ENCODE data around the gene UMODL1. TPM values are rescaled to one million over a fixed set of nuclear protein-coding genes. Genes with fewer than 3 reads are reported as not detected.

The UMODL1 gene
- total RNA-seq, 1 donor from 2014 or later, result not detected

DNA sequence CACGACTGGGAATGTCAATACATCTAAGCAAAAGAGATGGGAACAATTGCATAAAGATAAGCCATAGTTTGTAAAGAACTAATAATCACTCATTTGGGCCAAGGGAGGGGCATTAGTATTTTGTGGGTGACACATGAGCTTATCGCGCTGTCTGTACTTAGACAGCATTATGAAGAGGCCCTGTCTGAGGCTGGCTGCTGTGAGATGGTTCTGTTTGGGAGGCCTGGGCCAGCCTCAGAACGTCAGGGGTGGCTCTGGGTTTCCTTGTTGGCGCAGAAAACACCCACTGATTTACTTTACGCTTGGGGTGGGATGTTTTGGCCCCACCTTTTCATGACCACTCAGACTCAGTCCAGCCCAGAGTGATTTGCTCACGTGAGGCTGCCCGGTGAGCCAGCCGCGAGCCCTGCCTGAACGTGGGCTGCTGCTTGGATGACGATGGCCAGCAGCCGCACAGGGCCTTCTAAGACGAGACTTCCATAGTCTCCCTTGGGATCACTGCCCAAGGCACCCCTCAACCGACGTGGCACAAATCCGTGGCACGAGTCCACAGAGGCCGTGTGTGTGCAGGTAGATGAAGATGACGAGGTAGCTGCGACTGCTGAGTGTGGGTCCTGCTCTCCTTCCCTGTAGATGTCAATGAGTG, 18.7 kb downstream of the UMODL1 start:
- ATAC-seq (no peak), DNase-seq (ENCODE audit: low spot score) (no peak)
- intact Hi-C loops (cut with DNase I), result no loop called here

DNA sequence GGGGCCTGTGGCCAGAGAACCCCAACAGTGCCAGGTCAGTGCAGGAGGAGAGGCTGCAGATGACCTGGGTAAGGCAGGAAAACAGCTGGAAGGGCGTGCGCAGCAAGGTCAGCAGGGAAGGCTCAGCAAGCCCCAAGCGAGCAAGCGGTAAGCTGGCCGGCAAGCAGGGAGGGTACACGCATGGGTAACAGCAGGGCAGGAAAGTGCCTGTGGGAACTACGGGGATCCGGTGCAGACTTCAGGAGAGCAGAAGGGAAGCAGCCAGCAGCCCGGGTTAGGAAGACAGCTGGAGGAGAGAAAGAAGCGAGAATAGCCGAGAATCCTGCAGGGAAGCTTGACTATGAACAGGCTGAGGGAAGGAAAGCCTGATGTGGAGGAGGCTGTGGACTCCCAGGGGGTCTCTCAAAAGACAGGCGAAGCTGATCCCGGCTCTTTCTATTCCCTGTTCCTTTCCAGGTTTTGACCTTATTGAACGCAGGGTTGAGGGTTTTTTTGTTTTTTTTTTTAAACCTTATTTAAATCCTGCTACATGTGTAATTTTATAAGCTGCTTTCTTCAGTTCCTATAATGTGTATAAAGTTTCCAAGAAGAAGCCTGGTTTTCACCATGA, 20.9 kb downstream of the UMODL1 start:
- DNase-seq (ENCODE audit: low spot score) (no peak), ATAC-seq (no peak)
- intact Hi-C loops (cut with DNase I), result no loop called here

DNA sequence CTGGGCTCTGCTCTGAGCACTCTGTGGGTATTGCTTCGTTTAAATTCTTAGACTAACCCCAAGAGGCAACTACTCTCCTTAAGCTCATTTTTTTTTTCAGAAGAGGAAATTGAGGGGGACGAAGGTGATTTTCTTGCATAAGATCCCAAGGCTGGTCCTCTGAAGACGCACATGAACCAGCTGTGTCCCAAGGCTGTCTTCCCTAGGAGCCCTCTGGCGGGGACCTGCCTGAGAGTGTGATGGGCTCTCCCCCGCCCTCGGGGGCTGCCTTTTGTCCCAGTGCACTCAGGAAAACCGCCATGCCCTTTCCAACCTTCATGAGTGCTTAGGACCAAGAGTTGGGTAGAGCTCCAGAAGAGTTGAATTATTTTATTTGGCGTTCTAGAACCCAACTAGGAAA, 21.7 kb downstream of the UMODL1 start:
- DNase-seq (ENCODE audit: low spot score) (no peak), ATAC-seq (no peak)
- intact Hi-C loops (cut with DNase I), result no loop called here

DNA sequence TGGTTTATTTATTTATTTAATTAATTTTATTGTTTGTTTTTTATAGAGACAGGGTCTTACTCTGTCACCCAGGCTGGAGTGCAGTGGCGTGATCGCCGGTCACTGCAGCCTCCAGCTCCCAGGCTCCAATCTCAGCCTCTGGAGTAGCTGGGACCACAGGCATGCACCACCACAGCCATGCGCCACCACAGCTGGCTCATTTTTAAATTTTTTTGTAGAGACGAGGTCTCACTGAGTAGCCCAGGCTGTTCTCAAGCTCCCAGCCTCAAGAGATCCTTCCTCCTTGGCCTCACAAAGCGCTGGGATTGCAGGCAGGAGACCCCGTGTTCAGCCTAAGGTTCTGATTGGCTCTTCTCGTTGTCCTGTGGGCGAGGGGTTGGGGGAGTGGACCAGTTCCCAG, 22.1 kb downstream of the UMODL1 start:
- intact Hi-C loops (cut with DNase I), result no loop called here
- ATAC-seq (no peak), DNase-seq (ENCODE audit: low spot score) (no peak)

DNA sequence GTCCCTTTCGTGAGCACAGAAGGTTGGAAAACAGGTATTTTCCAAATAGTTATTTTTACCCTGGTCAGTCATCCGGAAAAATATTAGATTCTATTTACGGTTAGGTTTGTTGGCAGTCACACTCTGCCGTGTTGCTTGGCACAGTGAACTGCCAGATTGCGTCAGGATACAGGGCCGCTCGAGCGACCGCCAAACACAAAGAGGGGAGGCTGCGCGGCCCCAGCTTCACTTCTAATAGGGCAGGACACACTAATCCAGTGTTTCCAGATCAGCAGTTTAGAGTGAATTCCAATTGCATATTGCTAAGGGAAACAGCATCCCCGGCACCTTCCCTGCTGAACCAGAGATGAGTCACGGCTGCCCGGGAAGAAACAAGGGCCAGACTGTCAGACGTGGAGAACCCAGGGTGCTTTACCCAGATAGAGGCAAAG, 22.9 kb downstream of the UMODL1 start:
- no peak for DNase-seq (ENCODE audit: low spot score)
- no peak for ATAC-seq
- intact Hi-C loops (cut with DNase I), result no loop called here

DNA sequence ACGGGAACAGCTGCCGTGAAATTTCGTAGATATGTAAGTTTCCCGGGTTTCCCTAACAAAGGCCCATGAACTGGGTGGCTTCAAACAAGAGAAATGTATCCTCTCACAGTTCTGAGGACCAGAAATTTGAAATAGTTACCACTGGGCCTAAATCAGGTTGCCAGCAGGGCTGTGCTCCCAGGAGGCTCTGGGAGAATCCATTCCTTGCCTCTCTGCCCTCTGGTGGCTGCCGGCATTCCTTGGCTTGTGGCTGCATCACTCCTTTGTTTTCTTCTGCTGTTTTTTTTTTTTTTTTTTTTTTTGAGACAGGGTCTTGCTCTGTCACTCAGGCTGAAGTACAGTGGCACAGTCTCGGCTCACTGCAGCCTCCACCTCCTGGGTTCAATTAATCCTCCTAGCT, 23.7 kb downstream of the UMODL1 start:
- ATAC-seq (no peak), DNase-seq (ENCODE audit: low spot score) (no peak)
- intact Hi-C loops (cut with DNase I), result no loop called here

DNA sequence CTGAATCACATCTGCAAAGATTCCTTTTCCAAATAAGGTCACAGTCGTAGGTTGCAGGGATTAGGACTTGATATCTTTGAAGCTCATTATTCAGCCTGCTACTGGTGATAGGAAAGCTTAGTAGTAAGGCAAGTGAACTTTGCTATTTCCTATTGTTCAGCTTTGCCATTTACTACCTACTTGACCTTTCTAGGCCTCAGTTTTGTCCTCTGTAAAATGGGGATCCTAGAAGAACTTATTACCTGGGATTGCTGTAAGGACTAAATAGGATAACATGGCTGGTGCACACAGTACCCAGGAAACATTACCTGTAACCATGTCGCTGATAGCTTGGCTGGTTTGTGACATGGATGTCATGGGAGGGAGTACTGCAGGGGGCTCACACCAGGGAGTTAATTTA, 24.5 kb downstream of the UMODL1 start:
- DNase-seq (ENCODE audit: low spot score) (no peak), ATAC-seq (no peak)
- intact Hi-C loops (cut with DNase I), result no loop called here

DNA sequence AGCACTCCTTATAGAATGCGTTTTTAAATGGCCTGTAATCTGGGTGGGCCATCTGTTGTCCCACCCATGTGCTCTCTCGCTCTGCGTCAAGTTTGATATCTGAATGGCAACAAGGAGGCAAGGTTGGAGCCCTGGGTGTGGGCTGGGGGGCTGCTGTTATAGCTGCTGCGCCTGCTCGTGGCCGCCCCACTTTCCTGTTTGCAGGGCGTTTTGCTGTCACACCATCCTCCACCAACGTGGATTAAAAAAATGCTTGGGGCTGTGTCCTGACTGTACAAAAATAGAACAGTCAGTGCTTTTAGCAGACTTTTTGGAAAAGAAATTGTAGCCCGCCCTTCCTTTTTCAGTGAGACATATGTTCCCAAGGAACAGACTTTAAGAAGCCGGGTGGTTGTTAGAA, 25.4 kb downstream of the UMODL1 start:
- no peak for ATAC-seq
- DNase-seq (ENCODE audit: low spot score), result no peak
- intact Hi-C loops (cut with DNase I), result no loop called here

DNA sequence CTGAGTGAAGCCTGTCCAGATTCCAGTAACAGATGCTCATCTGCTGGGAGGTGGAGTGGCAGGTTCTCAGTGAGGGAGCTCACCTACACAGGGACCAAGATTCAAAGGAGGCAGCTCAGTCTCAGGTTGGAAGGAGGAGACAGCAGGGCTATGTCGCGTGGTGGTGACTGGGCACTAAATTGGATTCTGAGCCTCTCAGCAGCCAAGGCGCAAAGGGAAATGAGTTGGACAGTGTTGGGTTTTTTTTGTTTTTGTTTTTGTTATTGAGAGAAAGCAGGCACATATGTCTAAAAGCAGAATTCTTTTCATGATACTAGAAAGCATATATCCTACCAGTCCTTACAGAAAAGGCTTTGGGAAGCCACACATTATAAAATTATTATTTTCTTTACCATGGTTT, 26.2 kb downstream of the UMODL1 start:
- ATAC-seq, result no peak
- intact Hi-C loops (cut with DNase I), result no loop called here
- DNase-seq (ENCODE audit: low spot score), result no peak

DNA sequence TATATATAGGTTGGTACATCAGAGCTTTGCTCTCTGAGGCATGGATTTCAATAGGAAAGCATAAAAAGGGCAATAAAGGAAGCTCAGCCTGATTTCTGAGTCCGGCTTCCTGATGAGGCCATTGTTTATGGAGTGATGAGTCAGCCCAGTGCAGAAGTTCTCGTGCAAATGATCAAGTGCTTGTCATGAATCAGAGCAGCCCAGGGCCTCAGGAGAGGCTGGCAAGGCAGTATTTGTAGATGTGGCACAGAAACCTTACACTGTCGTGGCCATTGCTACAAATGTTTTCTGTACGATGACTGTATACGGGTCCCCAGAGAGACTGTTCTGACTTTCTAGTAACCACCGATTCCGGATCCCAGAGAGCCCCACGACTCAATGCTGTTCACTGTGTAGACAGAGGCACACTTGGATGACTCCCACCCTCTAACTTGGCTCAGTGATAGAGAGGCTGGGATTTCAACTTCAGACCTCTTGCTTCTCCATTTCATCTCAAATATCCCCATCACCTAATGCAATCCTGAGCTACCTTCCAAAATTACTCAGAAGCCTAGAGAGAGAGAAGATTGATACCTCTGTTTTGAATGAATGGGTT, 26.8 kb downstream of the UMODL1 start:
- DNase-seq (ENCODE audit: low spot score), result no peak
- peak; percentile 77 for ATAC-seq
- intact Hi-C loops (cut with DNase I), result no loop called here

DNA sequence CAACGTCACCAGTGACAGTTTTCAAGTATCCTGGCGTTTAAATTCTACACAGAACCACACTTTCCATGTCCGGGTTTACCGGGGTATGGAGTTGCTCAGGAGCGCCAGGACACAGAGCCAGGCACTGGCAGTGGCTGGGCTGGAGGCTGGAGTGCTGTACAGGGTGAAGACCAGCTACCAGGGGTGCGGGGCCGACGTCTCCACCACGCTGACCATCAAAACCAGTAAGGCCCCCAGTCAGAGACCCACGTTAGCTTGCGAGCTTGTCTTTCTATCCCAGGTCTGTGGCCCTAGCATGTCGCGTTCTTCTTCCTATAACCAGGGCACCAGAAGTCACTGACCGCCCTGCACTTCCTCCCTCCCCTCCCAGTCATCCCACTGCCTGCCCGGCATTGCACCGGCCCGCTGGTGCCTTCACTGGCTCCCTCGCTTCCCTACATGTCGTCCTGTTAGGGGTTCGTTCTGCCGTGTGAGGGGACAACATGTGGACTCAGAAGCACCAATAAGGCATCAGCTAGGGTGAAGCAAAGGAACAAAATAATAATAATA, 27.9 kb downstream of the UMODL1 start:
- no peak for ATAC-seq
- intact Hi-C loops (cut with DNase I), result no loop called here
- no peak for DNase-seq (ENCODE audit: low spot score)

DNA sequence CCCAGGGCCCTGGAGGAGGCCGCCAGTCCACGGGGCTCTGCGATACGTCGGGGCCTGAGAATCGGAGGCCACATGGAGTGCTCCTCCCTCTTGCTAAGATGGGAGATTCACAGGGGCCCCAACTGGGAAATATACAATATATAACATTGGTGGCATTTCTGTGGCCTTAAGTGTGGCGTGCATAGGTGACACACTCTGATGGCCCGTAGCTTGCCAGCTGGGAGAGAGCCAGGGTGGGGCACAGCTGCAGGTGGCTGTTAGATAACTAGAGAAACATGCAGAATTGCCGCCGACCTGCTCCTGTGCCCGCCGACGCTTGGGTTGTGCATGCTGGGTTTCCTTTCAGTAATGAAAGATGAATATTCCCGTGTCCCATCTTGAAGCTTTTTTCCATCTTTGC, 30.1 kb downstream of the UMODL1 start:
- no peak for ATAC-seq
- intact Hi-C loops (cut with DNase I), result no loop called here
- DNase-seq (ENCODE audit: low spot score), result no peak

DNA sequence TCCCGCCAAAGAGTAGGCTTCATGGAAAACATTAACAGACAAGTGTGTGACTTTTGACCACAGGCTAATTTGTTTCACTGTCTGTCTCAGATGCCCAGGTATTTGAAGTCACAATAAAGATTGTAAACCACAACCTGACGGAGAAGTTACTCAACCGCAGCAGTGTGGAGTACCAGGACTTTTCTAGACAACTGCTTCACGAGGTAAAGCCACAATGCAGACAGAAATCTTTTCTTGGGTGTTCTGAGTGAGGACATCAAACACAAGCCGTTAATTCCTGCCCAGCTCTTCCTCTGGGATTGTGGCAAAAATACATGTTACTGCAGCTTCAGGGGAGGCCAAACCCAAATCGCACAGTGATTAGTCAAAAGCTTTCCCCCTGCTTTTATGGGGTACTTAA, 31.0 kb downstream of the UMODL1 start:
- intact Hi-C loops (cut with DNase I), result no loop called here
- no peak for ATAC-seq
- no peak for DNase-seq (ENCODE audit: low spot score)

DNA sequence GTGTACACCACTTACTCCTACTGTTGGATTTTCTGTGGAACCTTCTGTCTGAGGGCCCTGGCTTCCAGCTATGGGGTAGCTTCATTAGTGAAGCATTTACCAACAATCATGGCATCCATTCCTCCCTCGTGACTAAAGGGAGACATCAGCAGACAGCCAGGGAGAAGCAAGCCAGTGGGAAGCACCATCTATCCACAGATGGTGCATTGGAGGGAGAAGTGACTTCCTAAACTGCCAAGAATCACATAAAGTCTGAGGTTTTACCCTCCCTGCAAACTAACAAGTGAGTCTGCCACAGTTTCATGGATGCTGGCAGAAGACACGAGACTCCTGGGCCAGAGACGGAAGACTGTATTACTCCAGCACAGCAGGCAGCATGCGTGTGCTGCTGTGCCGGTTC, 31.4 kb downstream of the UMODL1 start:
- DNase-seq (ENCODE audit: low spot score) (no peak), ATAC-seq (no peak)
- intact Hi-C loops (cut with DNase I), result no loop called here

DNA sequence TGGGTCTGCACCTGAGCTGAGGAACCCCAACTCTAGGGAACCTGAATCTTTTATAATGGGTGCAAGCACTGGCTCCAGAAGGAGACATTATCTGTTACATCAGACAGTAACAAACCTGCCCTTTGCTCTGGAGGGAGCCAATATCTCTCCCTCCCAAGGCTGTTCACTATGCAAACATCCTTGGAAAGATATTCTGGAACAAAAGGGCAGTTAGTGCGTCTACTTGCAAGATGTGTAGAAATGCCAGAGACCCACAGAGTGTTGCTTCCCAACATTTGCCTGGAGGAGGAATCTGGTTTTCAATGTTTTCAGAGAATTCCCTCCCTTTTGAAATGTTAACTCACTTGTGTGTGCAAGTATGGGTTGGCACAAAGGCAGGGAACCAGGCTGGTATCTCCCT, 31.9 kb downstream of the UMODL1 start:
- intact Hi-C loops (cut with DNase I), result no loop called here
- ATAC-seq (no peak), DNase-seq (ENCODE audit: low spot score) (no peak)

DNA sequence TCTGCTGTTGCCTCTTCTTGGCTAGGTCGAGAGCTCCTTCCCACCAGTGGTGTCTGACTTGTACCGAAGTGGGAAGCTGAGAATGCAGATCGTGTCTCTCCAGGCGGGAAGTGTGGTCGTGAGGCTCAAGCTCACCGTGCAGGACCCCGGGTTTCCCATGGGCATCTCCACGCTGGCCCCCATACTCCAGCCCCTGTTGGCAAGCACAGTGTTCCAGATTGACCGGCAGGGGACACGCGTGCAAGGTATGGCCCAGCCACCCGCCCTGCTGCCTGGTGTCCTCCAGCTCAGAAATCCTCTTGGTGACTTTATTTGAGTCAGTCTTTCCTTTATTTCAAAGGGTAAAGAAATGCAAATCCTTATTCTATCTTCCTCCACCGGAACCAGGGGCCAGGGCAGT, 32.7 kb downstream of the UMODL1 start:
- intact Hi-C loops (cut with DNase I), result no loop called here
- DNase-seq (ENCODE audit: low spot score) (no peak), ATAC-seq (no peak)

DNA sequence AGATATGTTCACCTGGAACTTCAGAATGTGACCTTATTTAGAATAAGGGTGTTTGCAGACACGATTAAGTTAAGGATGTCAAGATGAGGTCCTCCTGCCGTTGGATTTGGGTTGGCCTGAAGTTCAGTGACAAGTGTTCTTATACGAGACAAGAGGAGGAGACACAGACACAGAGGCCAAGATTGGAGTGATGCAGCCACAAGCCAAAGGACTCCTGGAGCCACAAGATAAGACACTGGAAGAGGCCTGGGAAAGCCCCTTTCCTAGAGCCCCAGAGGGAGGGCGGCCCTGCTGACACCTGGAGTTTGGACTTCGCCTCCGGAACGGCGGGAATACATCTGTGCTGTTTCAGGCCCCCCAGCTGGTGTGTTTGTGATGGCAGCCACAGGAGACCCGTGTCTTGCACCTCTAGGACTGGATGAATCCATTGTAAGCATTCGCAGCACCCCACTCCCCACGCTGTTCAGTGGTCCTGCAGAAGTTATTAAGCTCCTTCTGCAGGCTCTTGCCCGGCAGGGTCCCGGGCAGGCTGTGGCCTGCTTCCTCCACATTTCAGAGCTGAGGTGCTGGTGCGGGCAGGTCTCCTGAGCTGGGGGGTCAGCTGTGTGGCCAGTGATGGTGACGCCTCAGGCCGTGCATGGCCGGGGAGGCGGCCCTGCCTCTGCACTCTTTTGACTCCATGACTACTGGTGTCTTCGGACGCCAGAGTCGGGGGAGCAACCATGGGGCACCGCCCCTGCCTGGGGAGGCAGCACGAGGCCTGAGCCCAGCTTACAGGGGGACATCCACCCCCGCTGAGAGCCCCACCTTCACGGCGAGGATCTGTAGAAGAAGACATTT, 34.6 kb downstream of the UMODL1 start:
- ATAC-seq, result no peak
- intact Hi-C loops (cut with DNase I), result no loop called here
- DNase-seq (ENCODE audit: low spot score), result no peak

DNA sequence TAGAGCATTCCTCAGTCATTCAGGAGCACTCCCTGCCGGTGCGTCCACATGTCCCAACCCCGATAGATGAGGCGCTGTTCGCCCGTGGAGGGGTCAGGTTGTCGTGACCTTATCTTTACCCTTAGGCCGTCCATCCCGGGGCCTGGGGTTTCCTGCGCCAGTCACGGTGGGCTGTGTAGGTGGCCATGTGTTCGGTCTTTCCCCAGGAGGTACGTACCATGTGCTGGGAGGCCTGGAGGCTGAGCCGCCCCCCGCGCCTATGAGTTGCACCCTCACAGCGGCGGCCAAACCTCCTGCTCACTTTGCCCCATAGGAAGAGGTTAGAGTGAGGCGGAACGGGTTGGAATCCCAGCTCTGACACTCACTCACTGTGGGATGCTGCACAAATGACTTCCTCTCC, 35.3 kb downstream of the UMODL1 start:
- intact Hi-C loops (cut with DNase I), result no loop called here
- no peak for DNase-seq (ENCODE audit: low spot score)
- no peak for ATAC-seq

DNA sequence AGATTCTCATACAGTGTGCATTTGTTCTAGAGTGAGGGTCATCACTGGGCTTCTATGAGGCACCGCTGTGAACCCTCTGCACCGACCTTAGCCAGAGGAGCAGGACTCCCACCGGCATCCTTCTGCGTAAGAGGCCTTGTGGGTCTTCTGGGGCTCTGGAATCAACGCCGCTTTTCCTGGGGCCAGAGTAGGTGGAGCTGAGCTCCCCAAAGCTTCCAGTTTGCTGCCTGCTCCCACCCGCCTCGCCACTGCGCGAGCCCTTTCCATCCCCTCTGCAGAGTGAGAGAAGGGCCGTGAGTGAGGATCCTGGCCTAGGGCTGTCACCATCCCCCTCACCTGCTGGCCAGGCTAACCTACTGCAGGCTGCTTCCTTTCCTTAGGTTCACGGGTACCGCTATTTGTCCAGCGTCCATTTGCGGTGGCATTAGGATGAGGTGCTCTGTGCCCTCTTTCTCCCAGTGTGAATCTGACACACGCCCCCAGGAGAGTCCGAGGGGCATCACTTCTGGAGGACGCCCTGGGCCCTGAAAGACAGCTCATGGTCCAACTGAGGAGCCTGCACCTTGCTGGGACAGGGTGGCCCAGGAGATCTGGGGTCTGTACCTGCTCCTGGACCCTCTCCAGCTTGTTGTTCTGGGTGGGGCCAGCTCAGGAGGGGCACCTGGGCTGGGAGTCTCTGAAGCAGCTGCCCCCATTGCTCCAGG, 36.2 kb downstream of the UMODL1 start:
- ATAC-seq (peak; percentile 16), DNase-seq (ENCODE audit: low spot score) (no peak)
- intact Hi-C loops (cut with DNase I), result no loop called here

All from sciatic nerve (tissue), 2 donors.